NCI-H1694 treated with DMSO at 0.1 percent for 48 hours (cell line): ENCODE measurements around the gene VARS2.
"Not testable (repeated sequence)": the region's sequence is repeated elsewhere in the genome, so short reads cannot be mapped to it uniquely, and the experiment has no call there.

Experiments
- DNase-seq: peaks from one replicate; lab custom pipeline; 2025; lab: John Stamatoyannopoulos, UW

The VARS2 gene

DNA sequence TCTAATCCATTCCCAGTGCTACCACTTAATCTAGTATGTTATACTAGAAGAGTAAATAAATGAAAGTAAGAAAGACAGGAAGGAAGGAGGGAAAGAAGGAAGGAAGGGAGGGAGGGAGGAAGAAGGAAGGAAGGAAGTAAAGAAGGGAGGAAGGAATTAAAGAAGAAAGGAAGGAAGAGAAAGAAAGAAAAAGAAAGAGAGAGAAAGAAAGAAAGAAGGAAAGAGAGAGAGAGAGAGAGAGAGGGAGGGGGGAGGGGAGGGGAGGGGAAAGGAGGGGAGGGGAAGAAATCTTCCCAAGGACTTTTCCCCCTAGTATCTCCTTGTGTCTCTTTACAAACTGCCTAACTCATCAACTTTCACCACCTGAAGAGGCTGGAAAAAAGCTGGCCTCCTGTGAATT lies 48.7 kb downstream of the VARS2 start:
- no peak for DNase-seq

DNA sequence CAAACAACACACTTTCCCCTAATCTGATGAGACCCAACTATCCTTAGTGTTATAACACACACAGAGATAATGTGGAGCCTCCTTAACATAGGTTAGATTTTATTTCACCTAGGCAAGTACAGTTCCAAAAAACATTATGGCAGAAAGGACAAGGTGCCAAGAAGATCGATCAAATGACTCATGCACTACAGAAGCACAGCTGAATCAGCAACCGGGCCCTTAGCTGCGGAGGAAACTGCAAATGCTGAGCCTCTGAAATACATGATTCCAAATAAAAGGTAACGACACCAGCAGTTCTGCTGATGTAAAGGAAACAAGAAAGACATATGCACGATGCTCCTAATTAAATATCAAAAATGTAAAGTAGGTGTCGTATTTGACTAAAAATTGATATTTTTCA lies 49.6 kb downstream of the VARS2 start:
- no peak for DNase-seq

DNA sequence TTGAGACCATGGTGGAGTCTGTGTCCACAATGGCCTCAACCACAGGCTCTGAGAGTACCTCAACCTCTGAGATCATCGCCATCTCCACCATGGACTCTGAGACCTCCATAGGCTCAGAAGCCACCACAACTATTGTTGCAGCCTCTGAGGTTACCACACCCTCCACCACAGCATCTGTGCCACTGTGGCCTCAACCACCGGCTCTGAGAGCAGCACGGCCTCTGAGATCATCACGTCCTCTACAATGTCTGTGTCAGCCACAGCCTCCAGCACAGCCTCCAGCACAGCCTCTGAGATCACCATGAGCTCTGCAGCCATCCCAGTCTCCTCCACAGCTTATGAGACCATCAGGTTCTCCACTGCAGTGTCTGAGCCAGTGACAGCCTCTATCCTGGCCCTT lies 50.0 kb downstream of the VARS2 start:
- no peak for DNase-seq

DNA sequence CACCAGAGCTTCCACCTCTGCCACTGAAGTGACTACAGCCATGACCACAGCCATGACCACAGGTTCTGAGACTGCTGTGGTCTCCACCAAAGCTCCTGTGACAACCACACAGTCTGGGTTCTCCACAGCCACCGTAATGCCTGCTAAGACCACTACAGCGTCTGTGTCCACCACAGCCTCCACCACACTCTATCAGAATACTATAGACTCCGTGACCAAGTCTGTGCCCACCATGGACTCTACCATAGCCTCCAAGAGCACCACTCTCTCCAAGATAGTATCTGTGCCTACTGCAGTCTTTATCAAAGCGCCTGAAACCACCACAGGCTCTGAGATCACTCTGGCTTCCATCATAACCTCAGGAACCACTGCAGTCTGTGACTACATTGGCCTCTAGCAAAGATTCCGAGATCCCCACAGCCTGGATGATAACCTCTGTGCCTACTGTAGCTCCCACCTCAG lies 51.1 kb downstream of the VARS2 start:
- DNase-seq, result no peak

DNA sequence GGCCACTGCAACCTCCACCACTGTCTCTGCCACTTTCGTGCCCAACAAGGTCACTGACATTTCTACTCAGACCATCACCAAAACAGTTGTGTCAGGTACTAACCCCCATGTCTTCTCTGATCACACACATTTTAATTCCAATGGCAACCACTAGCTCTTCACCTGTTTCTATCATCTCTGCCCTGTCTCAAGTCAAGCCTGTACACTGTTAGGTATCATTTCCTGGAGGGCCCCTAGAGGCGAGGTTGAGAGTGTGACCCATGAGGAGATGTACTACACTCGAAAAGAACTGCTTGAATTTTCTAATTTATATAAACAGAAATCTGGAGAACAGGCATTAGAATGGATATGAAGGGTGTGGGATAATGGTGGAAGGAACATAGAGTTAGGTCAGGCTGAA lies 52.1 kb downstream of the VARS2 start:
- DNase-seq, result no peak

DNA sequence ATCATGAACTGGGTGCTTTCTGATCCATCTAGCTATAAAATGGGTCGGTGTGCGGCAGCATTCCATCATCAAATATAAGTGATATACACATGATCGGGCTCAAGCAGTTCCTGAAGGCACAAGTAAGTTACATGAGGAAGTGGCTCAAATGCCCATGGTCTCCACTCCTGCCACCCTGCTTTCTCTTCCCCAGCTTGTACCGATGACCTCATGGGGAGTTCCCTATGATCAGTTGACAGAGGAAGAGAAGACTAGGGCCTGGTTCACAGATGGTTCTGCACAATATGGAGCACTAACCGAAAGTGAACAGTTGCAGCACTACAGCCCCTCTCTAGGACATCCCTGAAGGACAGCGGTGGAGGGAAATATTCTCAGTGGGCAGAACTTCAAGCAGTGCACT lies 55.1 kb downstream of the VARS2 start:
- DNase-seq, result not testable (repeated sequence)

DNA sequence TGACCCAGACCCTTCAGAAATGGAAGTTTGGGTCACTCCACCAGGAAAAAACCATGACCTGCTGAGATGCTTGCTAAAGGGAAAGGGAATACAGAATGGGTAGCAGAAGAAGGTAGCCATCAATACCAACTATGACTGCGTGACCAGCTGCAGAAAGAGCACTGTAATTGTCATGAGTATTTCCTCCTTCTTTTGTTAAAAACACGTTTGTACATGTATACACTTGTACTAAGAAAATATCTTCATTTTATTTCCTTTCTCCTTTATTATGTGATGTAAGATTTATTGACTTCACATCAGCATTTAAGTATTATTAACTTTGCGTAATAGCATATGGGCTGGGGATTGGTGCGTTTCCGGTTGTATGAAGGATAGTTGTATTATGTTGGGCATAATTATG lies 56.9 kb downstream of the VARS2 start:
- DNase-seq, result no peak

DNA sequence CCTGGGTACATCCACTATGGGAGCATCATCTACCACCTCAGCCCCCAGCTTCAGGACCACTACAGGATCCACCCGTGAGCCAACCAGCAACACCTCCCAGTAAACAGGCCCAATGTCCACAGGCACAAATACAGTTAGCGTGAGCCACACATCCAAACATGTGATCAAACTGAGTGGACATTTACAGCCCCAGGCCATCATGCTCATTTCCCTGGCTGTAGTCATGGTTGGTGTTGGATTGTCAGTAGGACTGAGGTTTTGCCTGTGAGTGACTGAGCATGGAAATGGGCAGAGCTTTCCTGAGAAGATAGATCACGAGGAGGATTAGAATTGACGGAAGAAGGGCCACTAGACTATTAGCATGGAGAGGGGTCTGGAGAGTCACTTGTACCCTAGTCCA lies 58.8 kb downstream of the VARS2 start:
- DNase-seq, result no peak

DNA sequence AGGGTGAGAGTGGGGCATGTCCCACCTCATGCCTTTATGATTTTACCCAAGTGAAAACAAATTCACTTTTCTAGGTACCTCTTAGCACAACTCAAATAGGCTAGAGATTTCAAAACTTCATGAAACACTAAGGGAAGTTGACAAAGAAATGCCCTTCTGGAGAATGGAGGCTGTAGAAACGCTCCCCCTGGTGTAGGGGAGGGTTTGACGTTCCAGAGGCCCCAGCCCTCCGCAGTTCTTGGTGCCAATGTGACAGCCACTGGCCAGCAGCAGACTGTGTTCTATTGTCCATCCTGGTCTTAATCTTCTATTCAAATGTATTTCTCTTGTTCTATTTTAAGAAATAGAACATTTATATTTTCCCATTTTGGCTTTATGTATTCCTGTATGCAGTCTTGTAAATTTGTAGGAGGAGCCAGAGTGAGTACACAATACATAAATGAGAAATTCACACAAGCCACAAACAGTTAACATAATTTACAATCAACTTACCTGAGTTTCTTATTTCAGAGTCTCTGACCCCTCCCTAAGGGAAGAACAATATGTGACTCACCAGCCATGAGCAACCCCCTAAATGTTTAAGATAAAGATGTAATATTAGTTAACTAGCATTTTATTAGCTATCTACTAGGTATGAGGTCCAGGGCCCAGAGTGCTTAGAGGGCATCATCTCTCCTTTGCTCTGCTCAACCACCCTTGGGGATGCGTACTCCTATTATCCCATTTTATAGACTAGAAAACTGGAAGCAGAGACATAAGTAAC lies 60.6 kb downstream of the VARS2 start:
- no peak for DNase-seq
